ENCODE results near the gene LRRC8E.

The LRRC8E gene

GRCh38 chr19:7921302-7921966 lies 33.1 kb downstream of the LRRC8E start:
- Histone ChIP-seq H3K18ac (ENCODE audit: low read length) (no peak overlapping the region), H3K79me2 (ENCODE audit: control insufficient read depth, insufficient read depth, low read length, poor library complexity) (peaks cover 2% of the 10 kb centered on the region), H3K4me3 (ENCODE audit: low read depth, low read length) (no peak overlapping the region), H4K91ac (ENCODE audit: low read depth, low read length) (no peak overlapping the region), H4K8ac (ENCODE audit: low read depth, low read length) (no peak overlapping the region), H2BK120ac (ENCODE audit: insufficient read depth, low read length, poor library complexity) (no peak overlapping the region), H3K27ac (ENCODE audit: low read depth, low read length) (no peak overlapping the region), H2AFZ (ENCODE audit: insufficient read depth, low read length, poor library complexity) (no peak overlapping the region), H3K79me1 (ENCODE audit: low read length) (peaks cover 4% of the 10 kb centered on the region), H4K12ac (ENCODE audit: low read depth, low read length) (no peak overlapping the region), H3K9me3 (ENCODE audit: insufficient read depth, low read depth, low read length) (peaks cover 3% of the 10 kb centered on the region), H2AK5ac (ENCODE audit: low read length) (no peak overlapping the region), H3K36me3 (ENCODE audit: control insufficient read depth in 1 of 2, insufficient read depth in 2 of 2, low read length in 2 of 2) (peaks cover 20 to 22% of the 10 kb centered on the region in 2 experiments), H2BK5ac (ENCODE audit: low read depth, low read length, poor library complexity) (no peak overlapping the region), H2BK12ac (ENCODE audit: low read length) (no peak overlapping the region), H3K4me1 (ENCODE audit: control insufficient read depth in 1 of 2, insufficient read depth in 2 of 2, low read length in 2 of 2) (peaks cover 15 to 22% of the 10 kb centered on the region in 2 experiments), H3K4ac (ENCODE audit: low read depth, low read length) (no peak overlapping the region), H3K23ac (ENCODE audit: low read length) (no peak overlapping the region), H3K27me3 (ENCODE audit: insufficient read depth, low read length) (peaks cover 20% of the 10 kb centered on the region), H3K9ac (ENCODE audit: low read length) (no peak overlapping the region), H3K14ac (ENCODE audit: low read length) (no peak overlapping the region), H3K4me2 (ENCODE audit: low read length) (peak overlapping the region; percentile 53)
- peak in 1 of 2 donors; percentile 31 for DNase-seq
- WGBS (ENCODE audit: extremely low coverage, insufficient coverage, insufficient read length): no CpG with 5 or more reads among the region's 17 CpGs

- Histone ChIP-seq H3K23ac (ENCODE audit: low read length) (no peak overlapping the region), H2BK120ac (ENCODE audit: insufficient read depth, low read length, poor library complexity) (no peak overlapping the region), H3K79me2 (ENCODE audit: control insufficient read depth, insufficient read depth, low read length, poor library complexity) (peaks cover 2% of the 10 kb centered on the region), H3K4me1 (ENCODE audit: control insufficient read depth in 1 of 2, insufficient read depth in 2 of 2, low read length in 2 of 2) (peaks cover 8 to 19% of the 10 kb centered on the region in 2 experiments), H3K4me2 (ENCODE audit: low read length) (no peak overlapping the region), H3K4ac (ENCODE audit: low read depth, low read length) (no peak overlapping the region), H3K36me3 (ENCODE audit: control insufficient read depth in 1 of 2, insufficient read depth in 2 of 2, low read length in 2 of 2) (peaks cover 24 to 25% of the 10 kb centered on the region in 2 experiments), H2AK5ac (ENCODE audit: low read length) (no peak overlapping the region), H3K9me3 (ENCODE audit: insufficient read depth, low read depth, low read length) (peaks cover 3% of the 10 kb centered on the region), H4K91ac (ENCODE audit: low read depth, low read length) (no peak overlapping the region), H3K4me3 (ENCODE audit: low read depth, low read length) (no peak overlapping the region), H4K8ac (ENCODE audit: low read depth, low read length) (no peak overlapping the region), H3K18ac (ENCODE audit: low read length) (no peak overlapping the region), H4K12ac (ENCODE audit: low read depth, low read length) (no peak overlapping the region), H3K27me3 (ENCODE audit: insufficient read depth, low read length) (peaks cover 12% of the 10 kb centered on the region), H2BK12ac (ENCODE audit: low read length) (no peak overlapping the region), H3K9ac (ENCODE audit: low read length) (no peak overlapping the region), H3K27ac (ENCODE audit: low read depth, low read length) (no peak overlapping the region), H3K14ac (ENCODE audit: low read length) (no peak overlapping the region), H2BK5ac (ENCODE audit: low read depth, low read length, poor library complexity) (no peak overlapping the region), H2AFZ (ENCODE audit: insufficient read depth, low read length, poor library complexity) (no peak overlapping the region), H3K79me1 (ENCODE audit: low read length) (peaks cover 4% of the 10 kb centered on the region)
- no peak for DNase-seq
- no CpG with 5 or more reads among the region's 31 CpGs for WGBS (ENCODE audit: extremely low coverage, insufficient coverage, insufficient read length)
Observed at GRCh38 chr19:7921967-7922835, 33.9 kb downstream of the LRRC8E start.

- no peak overlapping the region for H3K4ac ChIP-seq (ENCODE audit: low read depth, low read length)
- H2AFZ ChIP-seq (ENCODE audit: insufficient read depth, low read length, poor library complexity): no peak overlapping the region
- H3K23ac ChIP-seq (ENCODE audit: low read length): no peak overlapping the region
- peaks cover 4% of the 10 kb centered on the region for H3K79me1 ChIP-seq (ENCODE audit: low read length)
- peaks cover 6% of the 10 kb centered on the region for H3K27me3 ChIP-seq (ENCODE audit: insufficient read depth, low read length)
- peaks cover 8 to 13% of the 10 kb centered on the region in 2 experiments for H3K4me1 ChIP-seq (ENCODE audit: control insufficient read depth in 1 of 2, insufficient read depth in 2 of 2, low read length in 2 of 2)
- DNase-seq: no peak
- no CpG with 5 or more reads among the region's 8 CpGs for WGBS (ENCODE audit: extremely low coverage, insufficient coverage, insufficient read length)
- no peak overlapping the region for H2AK5ac ChIP-seq (ENCODE audit: low read length)
- peaks cover 24 to 25% of the 10 kb centered on the region in 2 experiments for H3K36me3 ChIP-seq (ENCODE audit: control insufficient read depth in 1 of 2, insufficient read depth in 2 of 2, low read length in 2 of 2)
- H2BK12ac ChIP-seq (ENCODE audit: low read length): no peak overlapping the region
- no peak overlapping the region for H3K14ac ChIP-seq (ENCODE audit: low read length)
- no peak overlapping the region for H4K12ac ChIP-seq (ENCODE audit: low read depth, low read length)
- no peak overlapping the region for H3K4me2 ChIP-seq (ENCODE audit: low read length)
- H3K4me3 ChIP-seq (ENCODE audit: low read depth, low read length): no peak overlapping the region
- H2BK120ac ChIP-seq (ENCODE audit: insufficient read depth, low read length, poor library complexity): no peak overlapping the region
- H3K9ac ChIP-seq (ENCODE audit: low read length): no peak overlapping the region
- H4K91ac ChIP-seq (ENCODE audit: low read depth, low read length): no peak overlapping the region
- no peak overlapping the region for H3K27ac ChIP-seq (ENCODE audit: low read depth, low read length)
- no peak overlapping the region for H2BK5ac ChIP-seq (ENCODE audit: low read depth, low read length, poor library complexity)
- peaks cover 3% of the 10 kb centered on the region for H3K9me3 ChIP-seq (ENCODE audit: insufficient read depth, low read depth, low read length)
- H3K79me2 ChIP-seq (ENCODE audit: control insufficient read depth, insufficient read depth, low read length, poor library complexity): peaks cover 2% of the 10 kb centered on the region
- H4K8ac ChIP-seq (ENCODE audit: low read depth, low read length): no peak overlapping the region
- no peak overlapping the region for H3K18ac ChIP-seq (ENCODE audit: low read length)
Observed at GRCh38 chr19:7922836-7923195, 34.5 kb downstream of the LRRC8E start.

GRCh38 chr19:7923295-7924191 lies 35.2 kb downstream of the LRRC8E start:
- Histone ChIP-seq H2BK120ac (ENCODE audit: insufficient read depth, low read length, poor library complexity) (no peak overlapping the region), H2AFZ (ENCODE audit: insufficient read depth, low read length, poor library complexity) (no peak overlapping the region), H3K27me3 (ENCODE audit: insufficient read depth, low read length) (peaks cover 2% of the 10 kb centered on the region), H3K27ac (ENCODE audit: low read depth, low read length) (no peak overlapping the region), H3K4ac (ENCODE audit: low read depth, low read length) (no peak overlapping the region), H3K14ac (ENCODE audit: low read length) (no peak overlapping the region), H4K8ac (ENCODE audit: low read depth, low read length) (no peak overlapping the region), H3K23ac (ENCODE audit: low read length) (no peak overlapping the region), H4K91ac (ENCODE audit: low read depth, low read length) (no peak overlapping the region), H3K9me3 (ENCODE audit: insufficient read depth, low read depth, low read length) (peaks cover 2% of the 10 kb centered on the region), H4K12ac (ENCODE audit: low read depth, low read length) (no peak overlapping the region), H3K4me3 (ENCODE audit: low read depth, low read length) (no peak overlapping the region), H3K9ac (ENCODE audit: low read length) (no peak overlapping the region), H3K4me2 (ENCODE audit: low read length) (no peak overlapping the region), H3K18ac (ENCODE audit: low read length) (no peak overlapping the region), H2BK5ac (ENCODE audit: low read depth, low read length, poor library complexity) (no peak overlapping the region), H3K79me2 (ENCODE audit: control insufficient read depth, insufficient read depth, low read length, poor library complexity) (peaks cover 2% of the 10 kb centered on the region), H2AK5ac (ENCODE audit: low read length) (no peak overlapping the region), H3K4me1 (ENCODE audit: control insufficient read depth in 1 of 2, insufficient read depth in 2 of 2, low read length in 2 of 2) (peaks cover 8 to 13% of the 10 kb centered on the region in 2 experiments), H3K36me3 (ENCODE audit: control insufficient read depth in 1 of 2, insufficient read depth in 2 of 2, low read length in 2 of 2) (peaks cover 24 to 25% of the 10 kb centered on the region in 2 experiments), H3K79me1 (ENCODE audit: low read length) (peaks cover 4% of the 10 kb centered on the region), H2BK12ac (ENCODE audit: low read length) (no peak overlapping the region)
- DNase-seq: no peak
- no CpG with 5 or more reads among the region's 31 CpGs for WGBS (ENCODE audit: extremely low coverage, insufficient coverage, insufficient read length)

Data from trophoblast cell (in vitro differentiated cells and primary cell).